ENCODE results near the gene LRRC75A.

DNA sequence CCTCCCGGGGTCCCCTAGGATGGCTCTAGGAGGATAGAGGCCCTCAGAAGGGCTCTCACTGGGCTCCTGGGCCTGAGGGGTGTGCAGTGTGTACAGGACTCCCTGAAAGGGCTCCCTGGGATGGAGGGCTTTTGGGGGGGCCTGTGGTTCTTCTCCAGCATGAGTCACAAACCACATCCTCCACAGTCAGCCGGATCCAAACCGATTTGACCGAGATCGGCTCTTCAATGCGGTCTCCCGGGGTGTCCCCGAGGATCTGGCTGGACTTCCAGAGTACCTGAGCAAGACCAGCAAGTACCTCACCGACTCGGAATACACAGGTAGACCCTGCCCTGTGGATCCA lies 72.1 kb downstream of the LRRC75A start:
- TF ChIP-seq EZH2 (IDR thresholded peaks at IDR 0.05; ENCODE audit: borderline replicate concordance, low read length) = no peak
- TF ChIP-seq, protein P1, sequence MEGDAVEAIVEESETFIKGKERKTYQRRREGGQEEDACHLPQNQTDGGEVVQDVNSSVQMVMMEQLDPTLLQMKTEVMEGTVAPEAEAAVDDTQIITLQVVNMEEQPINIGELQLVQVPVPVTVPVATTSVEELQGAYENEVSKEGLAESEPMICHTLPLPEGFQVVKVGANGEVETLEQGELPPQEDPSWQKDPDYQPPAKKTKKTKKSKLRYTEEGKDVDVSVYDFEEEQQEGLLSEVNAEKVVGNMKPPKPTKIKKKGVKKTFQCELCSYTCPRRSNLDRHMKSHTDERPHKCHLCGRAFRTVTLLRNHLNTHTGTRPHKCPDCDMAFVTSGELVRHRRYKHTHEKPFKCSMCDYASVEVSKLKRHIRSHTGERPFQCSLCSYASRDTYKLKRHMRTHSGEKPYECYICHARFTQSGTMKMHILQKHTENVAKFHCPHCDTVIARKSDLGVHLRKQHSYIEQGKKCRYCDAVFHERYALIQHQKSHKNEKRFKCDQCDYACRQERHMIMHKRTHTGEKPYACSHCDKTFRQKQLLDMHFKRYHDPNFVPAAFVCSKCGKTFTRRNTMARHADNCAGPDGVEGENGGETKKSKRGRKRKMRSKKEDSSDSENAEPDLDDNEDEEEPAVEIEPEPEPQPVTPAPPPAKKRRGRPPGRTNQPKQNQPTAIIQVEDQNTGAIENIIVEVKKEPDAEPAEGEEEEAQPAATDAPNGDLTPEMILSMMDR (conservative IDR thresholded peaks at IDR 0.05 in 1 of 2, IDR thresholded peaks at IDR 0.05 in 1 of 2; ENCODE audit: extremely low read depth in 1 of 2, insufficient read depth in 1 of 2, low read depth in 1 of 2, low read length in 2 of 2) = no peak

All from mammary epithelial cell (primary cell).